ENCODE data around the gene SLMAP. TPM values are rescaled to one million over a fixed set of nuclear protein-coding genes. Genes with fewer than 3 reads are reported as not detected.
"Not testable (repeated sequence)": the region's sequence is repeated elsewhere in the genome, so short reads cannot be mapped to it uniquely, and the experiment has no call there.

The SLMAP gene
- total RNA-seq, 2 donors from 2014 or later = 221 to 239 TPM

DNA sequence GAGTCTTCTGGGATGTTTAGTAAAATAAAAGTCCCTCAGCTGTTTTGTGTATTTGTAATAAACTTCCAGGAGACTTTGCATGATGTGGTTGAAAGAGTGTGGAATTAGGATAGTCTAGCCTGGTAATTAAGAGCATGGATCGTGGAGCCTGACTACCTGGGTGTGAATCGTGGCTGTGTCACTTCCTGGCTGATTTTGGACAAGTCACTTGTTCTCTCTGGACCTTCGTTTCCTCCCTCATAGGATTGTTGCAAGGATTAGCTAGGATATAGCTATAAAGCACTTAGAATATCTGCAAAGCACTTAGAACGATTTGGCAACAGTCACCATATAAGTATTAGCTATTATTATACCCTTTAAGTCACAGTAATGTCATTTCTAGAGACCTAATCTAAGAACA, 40.2 kb downstream of the SLMAP start:
- Histone ChIP-seq H3K27ac (no peak overlapping the region), H3K27me3 (replicated peaks; ENCODE audit: insufficient read depth) (no peaks in the 10 kb centered on the region), H3K36me3 (no peaks in the 10 kb centered on the region), H3K4me1 (ENCODE audit: control insufficient read depth in 1 of 2, low read depth in 2 of 2) (peaks cover 11 to 19% of the 10 kb centered on the region in 2 donors), H3K4me3 (no peak overlapping the region), H3K9me3 (no peaks in the 10 kb centered on the region)
- TF ChIP-seq, protein P1, sequence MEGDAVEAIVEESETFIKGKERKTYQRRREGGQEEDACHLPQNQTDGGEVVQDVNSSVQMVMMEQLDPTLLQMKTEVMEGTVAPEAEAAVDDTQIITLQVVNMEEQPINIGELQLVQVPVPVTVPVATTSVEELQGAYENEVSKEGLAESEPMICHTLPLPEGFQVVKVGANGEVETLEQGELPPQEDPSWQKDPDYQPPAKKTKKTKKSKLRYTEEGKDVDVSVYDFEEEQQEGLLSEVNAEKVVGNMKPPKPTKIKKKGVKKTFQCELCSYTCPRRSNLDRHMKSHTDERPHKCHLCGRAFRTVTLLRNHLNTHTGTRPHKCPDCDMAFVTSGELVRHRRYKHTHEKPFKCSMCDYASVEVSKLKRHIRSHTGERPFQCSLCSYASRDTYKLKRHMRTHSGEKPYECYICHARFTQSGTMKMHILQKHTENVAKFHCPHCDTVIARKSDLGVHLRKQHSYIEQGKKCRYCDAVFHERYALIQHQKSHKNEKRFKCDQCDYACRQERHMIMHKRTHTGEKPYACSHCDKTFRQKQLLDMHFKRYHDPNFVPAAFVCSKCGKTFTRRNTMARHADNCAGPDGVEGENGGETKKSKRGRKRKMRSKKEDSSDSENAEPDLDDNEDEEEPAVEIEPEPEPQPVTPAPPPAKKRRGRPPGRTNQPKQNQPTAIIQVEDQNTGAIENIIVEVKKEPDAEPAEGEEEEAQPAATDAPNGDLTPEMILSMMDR (IDR thresholded peaks at IDR 0.05) = no peak
- DNase-seq (ENCODE audit: low spot score) (no peak), ATAC-seq (ENCODE audit: insufficient number of reproducible peaks, low FRiP score, low read depth) (no peak)

DNA sequence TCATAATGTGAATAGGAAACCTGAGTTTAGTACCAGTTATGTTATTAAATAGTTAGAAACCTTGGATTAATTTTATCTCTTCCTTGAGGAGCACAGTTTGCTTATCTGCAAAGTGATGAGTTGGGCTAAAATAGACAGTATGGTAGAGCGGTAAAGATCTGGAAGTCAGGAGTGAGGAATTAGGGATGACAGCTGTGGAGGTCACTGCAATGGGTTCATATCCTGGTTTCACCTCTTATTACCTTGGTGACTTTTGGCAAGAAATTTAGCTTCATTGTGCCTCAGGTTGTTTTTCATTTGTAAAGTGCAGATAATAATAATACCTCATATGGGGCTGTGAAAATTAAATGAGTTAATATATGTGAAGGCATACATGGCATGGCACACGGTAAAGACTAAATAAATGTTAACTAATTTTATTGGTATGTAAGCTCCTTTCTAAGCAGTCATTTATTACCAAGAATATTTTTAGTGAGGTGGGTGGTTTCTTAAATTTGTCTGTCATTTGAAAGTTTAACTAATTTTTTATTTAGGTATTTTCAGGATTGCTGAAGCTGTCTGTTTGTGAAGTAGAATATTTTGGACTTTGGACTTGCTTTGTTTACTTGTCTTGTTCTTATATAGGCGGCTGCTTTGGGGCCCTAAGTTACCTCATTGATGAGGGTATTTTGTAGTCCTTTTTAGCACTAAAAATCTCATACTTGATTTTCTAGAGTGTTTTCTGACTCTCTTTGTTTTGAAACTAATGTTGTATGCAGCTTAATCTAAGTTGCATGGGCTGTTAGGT, 41.8 kb downstream of the SLMAP start:
- H3K27ac ChIP-seq = no peak overlapping the region
- H3K4me3 ChIP-seq = no peak overlapping the region
- no peaks in the 10 kb centered on the region for H3K27me3 ChIP-seq (replicated peaks; ENCODE audit: insufficient read depth)
- H3K4me1 ChIP-seq (ENCODE audit: control insufficient read depth in 1 of 2, low read depth in 2 of 2) = peaks cover 18 to 31% of the 10 kb centered on the region in 2 donors
- H3K9me3 ChIP-seq = no peaks in the 10 kb centered on the region
- no peak for DNase-seq (ENCODE audit: low spot score)
- TF ChIP-seq, protein P1 (IDR thresholded peaks at IDR 0.05) = no peak
- ATAC-seq (ENCODE audit: insufficient number of reproducible peaks, low FRiP score, low read depth) = no peak
- no peaks in the 10 kb centered on the region for H3K36me3 ChIP-seq

DNA sequence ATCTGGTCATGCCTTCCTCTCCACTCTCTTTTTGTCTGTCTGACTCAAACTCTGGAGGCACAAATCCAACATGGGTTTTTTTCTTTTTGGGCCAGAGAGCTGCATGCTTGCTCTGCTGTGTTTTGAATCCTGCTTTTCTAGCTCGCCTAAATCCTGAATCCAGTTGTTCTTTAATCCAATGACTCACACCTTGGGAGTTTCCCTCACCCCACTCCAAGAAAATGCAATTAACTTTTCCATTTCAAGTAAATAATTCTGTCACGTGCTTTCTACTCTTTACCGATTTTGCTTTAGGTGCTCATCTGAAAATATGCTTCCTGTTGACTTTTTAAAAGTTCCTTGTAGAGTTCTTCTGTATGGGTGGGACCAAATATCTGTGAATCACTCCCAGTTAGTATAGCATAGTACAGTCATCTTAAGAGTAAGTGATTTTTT, 47.6 kb downstream of the SLMAP start:
- H3K4me1 ChIP-seq (ENCODE audit: control insufficient read depth in 1 of 2, low read depth in 2 of 2) = peaks cover 22 to 31% of the 10 kb centered on the region in 2 donors
- TF ChIP-seq, protein P1 (IDR thresholded peaks at IDR 0.05) = no peak
- peak overlapping the region; percentile 24 for H3K4me3 ChIP-seq
- DNase-seq (ENCODE audit: low spot score) = peak; percentile 15
- H3K27me3 ChIP-seq (replicated peaks; ENCODE audit: insufficient read depth) = no peaks in the 10 kb centered on the region
- H3K36me3 ChIP-seq = no peaks in the 10 kb centered on the region
- H3K9me3 ChIP-seq = no peaks in the 10 kb centered on the region
- ATAC-seq (ENCODE audit: insufficient number of reproducible peaks, low FRiP score, low read depth) = peak; percentile 89
- H3K27ac ChIP-seq = peak overlapping the region in 1 of 2 donors; percentile 25

DNA sequence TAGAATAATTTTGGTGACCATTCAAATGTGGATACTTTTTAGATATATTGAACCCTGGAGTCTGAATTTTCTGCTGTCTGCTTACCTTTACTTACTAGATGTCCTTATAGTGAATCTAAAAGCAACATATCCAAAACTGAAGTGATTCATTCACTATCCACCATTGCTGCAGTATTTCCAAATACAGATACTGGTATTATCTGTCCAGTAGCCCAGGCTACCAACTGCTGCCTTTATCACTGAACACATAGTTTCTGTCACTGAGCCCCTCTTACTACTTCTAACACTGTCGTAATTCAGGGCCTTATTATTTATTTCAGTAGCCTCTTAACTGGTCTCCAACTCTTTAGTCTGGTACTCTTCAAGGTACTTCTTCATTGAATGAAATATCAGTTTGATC, 49.2 kb downstream of the SLMAP start:
- TF ChIP-seq, protein P1 (IDR thresholded peaks at IDR 0.05) = no peak
- no peaks in the 10 kb centered on the region for H3K9me3 ChIP-seq
- peaks cover 22 to 31% of the 10 kb centered on the region in 2 donors for H3K4me1 ChIP-seq (ENCODE audit: control insufficient read depth in 1 of 2, low read depth in 2 of 2)
- no peaks in the 10 kb centered on the region for H3K27me3 ChIP-seq (replicated peaks; ENCODE audit: insufficient read depth)
- ATAC-seq (ENCODE audit: insufficient number of reproducible peaks, low FRiP score, low read depth) = no peak
- H3K4me3 ChIP-seq = no peak overlapping the region
- no peaks in the 10 kb centered on the region for H3K36me3 ChIP-seq
- no peak for DNase-seq (ENCODE audit: low spot score)
- H3K27ac ChIP-seq = no peak overlapping the region

DNA sequence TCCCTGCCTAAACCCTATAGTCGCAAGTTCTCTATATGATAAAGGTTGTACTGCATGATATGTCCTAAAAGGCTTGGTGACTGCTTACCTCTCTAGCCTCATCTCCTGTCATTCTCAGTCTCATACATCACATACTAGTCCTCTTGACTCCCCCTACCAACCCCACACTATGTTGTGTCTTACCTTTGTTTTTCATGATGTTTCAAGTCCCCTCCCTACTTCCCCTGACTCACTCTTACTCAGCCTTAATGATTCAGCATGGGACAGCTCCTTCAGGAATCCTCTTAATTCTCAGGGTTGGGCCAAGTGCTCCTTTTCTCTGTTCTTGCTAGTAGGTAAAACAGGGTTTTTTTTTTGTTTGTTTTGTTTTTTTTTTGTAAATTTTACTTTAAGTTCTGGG, 49.6 kb downstream of the SLMAP start:
- Histone ChIP-seq H3K4me3 (no peak overlapping the region), H3K27me3 (replicated peaks; ENCODE audit: insufficient read depth) (no peaks in the 10 kb centered on the region), H3K36me3 (no peaks in the 10 kb centered on the region), H3K4me1 (ENCODE audit: control insufficient read depth in 1 of 2, low read depth in 2 of 2) (peaks cover 22 to 31% of the 10 kb centered on the region in 2 donors), H3K27ac (no peak overlapping the region), H3K9me3 (no peaks in the 10 kb centered on the region)
- DNase-seq (ENCODE audit: low spot score) (no peak), ATAC-seq (ENCODE audit: insufficient number of reproducible peaks, low FRiP score, low read depth) (no peak)
- TF ChIP-seq, protein P1 (IDR thresholded peaks at IDR 0.05) = no peak

DNA sequence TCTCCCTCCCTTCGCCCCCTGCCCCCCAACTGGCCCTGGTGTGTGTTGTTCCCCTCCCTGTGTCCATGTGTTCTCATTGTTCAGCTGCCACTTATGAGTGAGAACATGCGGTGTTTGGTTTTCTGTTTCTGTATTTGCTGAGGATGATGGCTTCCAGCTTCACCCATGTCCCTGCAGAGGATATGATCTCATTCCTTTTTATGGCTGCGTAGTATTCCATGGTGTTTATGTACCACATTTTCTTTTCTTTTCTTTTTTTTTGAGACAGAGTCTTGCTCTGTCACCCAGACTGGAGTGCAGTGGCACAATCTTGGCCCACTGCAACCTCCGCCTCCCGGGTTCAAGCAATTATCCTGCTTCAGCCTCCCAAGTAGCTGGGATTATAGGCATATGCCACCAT, 50.1 kb downstream of the SLMAP start:
- H3K9me3 ChIP-seq; H3K27me3 ChIP-seq (replicated peaks; ENCODE audit: insufficient read depth); DNase-seq (ENCODE audit: low spot score); ATAC-seq (ENCODE audit: insufficient number of reproducible peaks, low FRiP score, low read depth); H3K27ac ChIP-seq; H3K36me3 ChIP-seq; H3K4me3 ChIP-seq: not testable (repeated sequence)
- peaks cover 18 to 29% of the 10 kb centered on the region in 2 donors for H3K4me1 ChIP-seq (ENCODE audit: control insufficient read depth in 1 of 2, low read depth in 2 of 2)
